NCI-H2107 treated with DMSO at 0.1 percent for 48 hours (cell line): ENCODE measurements around the gene CEP112.
"Not testable (repeated sequence)": the region's sequence is repeated elsewhere in the genome, so short reads cannot be mapped to it uniquely, and the experiment has no call there.

Experiments used
- DNase-seq: peaks from one replicate; lab custom pipeline; 2025; ENCODE audit not compliant: unreplicated experiment; lab: John Stamatoyannopoulos, UW

The CEP112 gene

GRCh38 chr17:65698381-65699061 lies 493.4 kb downstream of the CEP112 start:
- no peak for DNase-seq

- DNase-seq, result no peak
These were observed 494.3 kb downstream of the CEP112 start for GRCh38 chr17:65697661-65698060.

- DNase-seq, result no peak
These were observed 495.1 kb downstream of the CEP112 start for GRCh38 chr17:65696739-65697394.

GRCh38 chr17:65694601-65695000 lies 497.3 kb downstream of the CEP112 start:
- DNase-seq, result no peak

- DNase-seq, result no peak
These were observed 501.2 kb downstream of the CEP112 start for GRCh38 chr17:65690626-65691310.

GRCh38 chr17:65688307-65688706 lies 503.6 kb downstream of the CEP112 start:
- no peak for DNase-seq

GRCh38 chr17:65685110-65685509 lies 506.8 kb downstream of the CEP112 start:
- no peak for DNase-seq

GRCh38 chr17:65684631-65685030 lies 507.3 kb downstream of the CEP112 start:
- DNase-seq, result no peak

GRCh38 chr17:65683428-65683827 lies 508.5 kb downstream of the CEP112 start:
- DNase-seq, result no peak

GRCh38 chr17:65681763-65682162 lies 510.2 kb downstream of the CEP112 start:
- DNase-seq, result not testable (repeated sequence)

GRCh38 chr17:65679165-65679845 lies 512.6 kb downstream of the CEP112 start:
- no peak for DNase-seq

GRCh38 chr17:65678546-65678945 lies 513.4 kb downstream of the CEP112 start:
- no peak for DNase-seq

- no peak for DNase-seq
These were observed 514.0 kb downstream of the CEP112 start for GRCh38 chr17:65677932-65678331.

- DNase-seq, result no peak
These were observed 517.5 kb downstream of the CEP112 start for GRCh38 chr17:65674246-65675045.

GRCh38 chr17:65670667-65671371 lies 521.1 kb downstream of the CEP112 start:
- peak; percentile 11 for DNase-seq

GRCh38 chr17:65668211-65668610 lies 523.7 kb downstream of the CEP112 start:
- DNase-seq, result no peak

GRCh38 chr17:65667656-65668055 lies 524.3 kb downstream of the CEP112 start:
- DNase-seq, result no peak

GRCh38 chr17:65666876-65667321 lies 525.0 kb downstream of the CEP112 start:
- DNase-seq, result no peak

GRCh38 chr17:65665966-65666365 lies 526.0 kb downstream of the CEP112 start:
- no peak for DNase-seq

GRCh38 chr17:65664696-65665095 lies 527.2 kb downstream of the CEP112 start:
- no peak for DNase-seq
